Neural cell (in vitro differentiated cells): ENCODE data around the gene ERC2.

ENCODE experiments used
- EP300 ChIP-seq: fragments of 450-650 bp; conservative IDR thresholded peaks from 2 replicates; pipeline ENCODE4 v1.6.1; 2014; ENCODE audit warnings: antibody characterized with exemption, mild to moderate bottlenecking, moderate library complexity; ENCODE audit not compliant: poor library complexity, severe bottlenecking
- EZH2 ChIP-seq: fragments of 200-600, 300-800 bp; shearing (Covaris generic), sonication (generic); IDR thresholded peaks from 2 replicates; pipeline ENCODE4 v1.6.1; 2014; ENCODE audit warnings: antibody characterized with exemption, low read length, borderline replicate concordance, mild to moderate bottlenecking; ENCODE audit not compliant: insufficient read depth, poor library complexity, severe bottlenecking
- POLR2AphosphoS5 ChIP-seq: IDR thresholded peaks from 2 replicates; pipeline ENCODE4 v1.6.1; 2012
- RAD21 ChIP-seq: fragments of 450-650 bp; conservative IDR thresholded peaks from 2 replicates; pipeline ENCODE4 v1.6.1; 2014; ENCODE audit warnings: antibody characterized with exemption, mild to moderate bottlenecking, moderate library complexity
- REST ChIP-seq: IDR thresholded peaks from 2 replicates; pipeline ENCODE4 v1.6.1; 2012; ENCODE audit warnings: borderline replicate concordance
- TAF1 ChIP-seq: IDR thresholded peaks from 2 replicates; pipeline ENCODE4 v1.6.1; 2012; ENCODE audit warnings: low read depth
- TF ChIP-seq, protein P1 (sequence below): fragments of 450-650 bp; IDR thresholded peaks from 2 replicates; pipeline ENCODE4 v1.5.1; 2014; ENCODE audit warnings: antibody characterized with exemption, mild to moderate bottlenecking, moderate library complexity; ENCODE audit not compliant: poor library complexity, severe bottlenecking

- TF ChIP-seq, protein P1, sequence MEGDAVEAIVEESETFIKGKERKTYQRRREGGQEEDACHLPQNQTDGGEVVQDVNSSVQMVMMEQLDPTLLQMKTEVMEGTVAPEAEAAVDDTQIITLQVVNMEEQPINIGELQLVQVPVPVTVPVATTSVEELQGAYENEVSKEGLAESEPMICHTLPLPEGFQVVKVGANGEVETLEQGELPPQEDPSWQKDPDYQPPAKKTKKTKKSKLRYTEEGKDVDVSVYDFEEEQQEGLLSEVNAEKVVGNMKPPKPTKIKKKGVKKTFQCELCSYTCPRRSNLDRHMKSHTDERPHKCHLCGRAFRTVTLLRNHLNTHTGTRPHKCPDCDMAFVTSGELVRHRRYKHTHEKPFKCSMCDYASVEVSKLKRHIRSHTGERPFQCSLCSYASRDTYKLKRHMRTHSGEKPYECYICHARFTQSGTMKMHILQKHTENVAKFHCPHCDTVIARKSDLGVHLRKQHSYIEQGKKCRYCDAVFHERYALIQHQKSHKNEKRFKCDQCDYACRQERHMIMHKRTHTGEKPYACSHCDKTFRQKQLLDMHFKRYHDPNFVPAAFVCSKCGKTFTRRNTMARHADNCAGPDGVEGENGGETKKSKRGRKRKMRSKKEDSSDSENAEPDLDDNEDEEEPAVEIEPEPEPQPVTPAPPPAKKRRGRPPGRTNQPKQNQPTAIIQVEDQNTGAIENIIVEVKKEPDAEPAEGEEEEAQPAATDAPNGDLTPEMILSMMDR = no peak
- TF ChIP-seq EZH2 (no peak), TAF1 (no peak), POLR2AphosphoS5 (no peak), RAD21 (no peak), EP300 (no peak), REST (no peak)
These were observed 799.9 kb downstream of the ERC2 start for GRCh38 chr3:55668359-55668758.
